Non-pigmented ciliary epithelial cell (primary cell): ENCODE data around the gene LRMDA.
A peak's percentile ranks its signal among the peaks of the same experiment; 100 is the strongest.

Experiments
- DNase-seq: peaks from one replicate; pipeline ENCODE4 v3.0.0-alpha.2; 2010; ENCODE audit warnings: low read depth

Gene LRMDA

DNA sequence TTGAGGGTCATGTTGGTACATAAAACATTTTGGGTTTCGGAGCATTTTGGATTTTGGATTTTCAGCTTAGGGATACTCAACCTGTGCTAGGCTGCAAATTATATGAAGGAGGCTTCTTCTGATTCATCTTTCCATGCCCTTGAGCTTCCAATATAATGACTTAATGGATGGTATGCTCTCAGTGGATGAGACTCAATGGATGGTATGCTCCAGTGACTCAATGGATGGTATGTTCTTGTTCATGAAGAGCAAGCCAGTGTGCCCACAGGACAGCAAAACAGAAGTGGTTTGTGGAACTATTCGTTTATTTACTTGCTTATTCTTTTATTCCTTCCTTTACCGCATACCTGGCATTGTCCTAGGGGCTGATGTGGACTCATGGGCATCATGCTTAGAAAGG lies 969.6 kb downstream of the LRMDA start:
- no peak for DNase-seq

DNA sequence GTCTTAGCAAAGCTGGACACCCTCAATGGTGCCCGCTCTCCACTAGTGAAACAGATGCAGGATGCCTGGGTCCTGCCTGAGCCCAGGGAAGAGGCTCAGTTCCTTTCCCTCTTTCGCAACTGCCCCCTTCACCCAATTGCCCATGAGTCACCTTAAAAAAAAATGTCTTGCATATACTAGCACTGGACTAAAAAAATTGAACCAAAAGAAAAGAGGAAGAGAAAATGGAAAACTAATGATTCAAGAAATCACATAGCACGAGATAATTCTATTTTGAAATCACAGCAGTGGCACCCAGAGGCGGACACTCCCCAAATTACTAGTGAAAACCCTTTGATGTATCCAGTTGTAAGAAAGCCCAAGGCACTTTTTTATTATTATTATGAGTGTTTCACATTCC lies 972.5 kb downstream of the LRMDA start:
- no peak for DNase-seq

DNA sequence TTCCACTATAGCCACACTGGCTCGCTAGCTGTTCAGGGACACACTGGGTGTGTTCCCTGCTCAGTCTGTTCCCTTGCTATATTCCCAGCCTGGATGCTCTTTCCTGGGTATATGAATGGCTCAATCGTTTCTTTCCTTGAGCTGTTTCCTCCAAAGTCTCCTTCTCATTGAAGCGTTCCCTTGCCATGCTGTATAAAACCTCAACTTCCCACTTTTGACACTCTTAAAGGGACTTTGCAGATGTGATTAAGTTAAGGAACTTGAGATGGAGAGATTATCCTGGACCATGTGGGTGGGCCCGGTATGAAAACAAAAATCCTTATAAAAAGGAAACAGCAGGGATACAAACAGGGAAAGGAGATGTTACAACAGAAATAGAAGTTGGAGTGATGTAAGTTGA lies 973.1 kb downstream of the LRMDA start:
- DNase-seq, result no peak

DNA sequence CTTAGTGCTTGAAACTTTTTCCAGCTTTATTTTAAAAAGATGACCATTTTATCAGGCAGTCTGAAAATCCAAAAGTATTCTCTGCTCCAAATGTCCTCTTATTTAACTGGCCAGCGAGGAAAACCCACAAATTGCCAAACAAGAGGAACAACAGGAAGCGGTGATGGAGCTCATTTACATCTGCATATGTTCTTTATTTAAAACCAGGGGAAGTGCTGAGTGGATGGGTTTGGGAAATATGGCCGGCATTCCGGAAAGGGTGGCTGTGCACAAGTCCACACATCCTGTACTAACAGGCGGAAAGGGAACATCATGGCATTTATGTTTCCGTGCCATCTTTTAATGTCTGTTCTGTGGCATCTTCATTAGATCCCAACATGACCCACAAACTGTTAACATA lies 974.5 kb downstream of the LRMDA start:
- DNase-seq, result no peak

DNA sequence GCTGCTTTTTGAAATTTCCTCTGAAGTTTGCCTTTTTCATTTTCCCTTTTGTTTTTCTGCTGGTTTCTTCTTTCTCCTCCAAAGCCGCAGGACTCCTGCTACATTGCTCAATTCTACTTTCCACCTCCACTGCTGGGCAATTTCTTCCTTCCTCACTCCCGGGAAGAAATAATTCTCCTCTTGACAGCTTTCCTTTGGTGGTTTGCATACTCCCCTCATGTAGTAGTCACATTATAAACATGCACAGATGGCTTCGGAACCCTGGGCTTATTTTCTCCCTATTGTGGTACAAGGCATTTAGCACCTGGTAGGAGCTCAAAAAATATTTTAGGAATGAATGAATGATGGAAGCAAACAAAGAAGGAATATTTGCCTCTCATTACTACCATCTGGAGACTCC lies 977.2 kb downstream of the LRMDA start:
- no peak for DNase-seq

DNA sequence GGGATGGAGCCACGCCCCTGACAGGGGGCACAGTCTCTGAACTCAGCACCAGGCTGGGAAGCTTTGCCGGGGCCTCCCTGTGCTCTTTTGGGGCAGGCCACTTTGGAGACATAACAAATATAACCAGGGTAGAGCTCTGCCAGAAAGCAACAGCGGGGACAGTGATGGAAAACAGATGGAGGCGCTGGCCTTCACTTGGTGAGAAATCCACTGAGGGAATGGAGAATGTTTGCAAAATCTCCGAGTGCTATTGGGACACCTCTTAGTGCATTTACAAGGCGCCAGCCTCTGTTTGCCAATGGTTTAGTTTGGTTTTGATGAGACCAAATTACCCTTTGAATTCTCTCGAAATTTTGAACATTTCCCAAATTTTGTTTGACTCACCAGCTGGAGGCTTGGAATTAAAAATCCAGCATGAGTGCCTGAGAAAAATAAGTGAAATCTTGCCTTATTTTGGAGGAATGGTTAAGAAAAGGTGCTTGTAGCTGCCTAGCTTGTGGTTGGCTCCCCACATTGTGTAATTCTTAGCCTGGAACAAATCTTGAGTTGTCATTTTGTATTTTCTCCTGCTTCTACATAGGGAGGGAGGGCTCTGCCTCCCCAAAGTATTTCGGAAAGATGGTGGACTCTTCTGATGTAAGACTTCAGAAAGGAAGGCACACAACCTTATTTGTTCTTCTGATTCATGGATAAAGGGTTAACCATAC lies 980.5 kb downstream of the LRMDA start:
- no peak for DNase-seq

DNA sequence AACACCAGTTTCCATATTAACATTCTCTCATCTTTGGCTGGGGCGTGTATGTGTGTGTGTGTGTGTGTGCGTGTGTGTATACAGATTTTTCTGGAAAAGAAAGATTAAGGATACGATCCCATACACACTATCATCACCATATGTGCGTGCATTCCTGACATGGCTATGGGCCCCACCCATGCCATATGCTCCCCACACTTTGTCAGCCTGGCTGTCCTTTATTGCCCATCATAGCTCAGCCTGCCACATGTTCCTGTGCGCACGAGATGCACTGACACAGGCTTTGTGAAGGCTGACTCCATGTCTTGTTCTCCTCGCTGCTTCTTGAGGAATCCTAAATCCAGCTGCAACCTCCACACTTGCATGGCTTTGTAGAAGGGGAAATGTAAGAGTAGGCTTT lies 984.1 kb downstream of the LRMDA start:
- DNase-seq, result no peak

DNA sequence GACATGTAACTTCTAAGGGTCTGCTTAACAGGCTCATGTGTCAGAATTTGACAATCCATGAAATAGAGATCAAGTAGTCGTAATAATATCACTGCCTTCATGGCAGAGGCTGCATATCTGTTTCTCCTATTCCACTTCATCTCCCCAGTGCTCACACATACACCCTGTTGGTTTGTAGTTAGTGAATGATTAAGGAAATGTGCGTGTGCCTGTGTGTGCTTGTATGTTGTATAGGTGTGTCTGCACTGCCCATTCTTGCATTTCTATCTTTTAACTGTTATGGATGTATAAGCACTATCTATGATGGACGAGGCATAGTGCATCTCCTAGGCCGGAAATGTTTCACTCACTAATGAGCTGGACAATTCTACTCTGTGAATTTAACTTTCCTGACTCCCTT lies 985.2 kb downstream of the LRMDA start:
- DNase-seq, result no peak

DNA sequence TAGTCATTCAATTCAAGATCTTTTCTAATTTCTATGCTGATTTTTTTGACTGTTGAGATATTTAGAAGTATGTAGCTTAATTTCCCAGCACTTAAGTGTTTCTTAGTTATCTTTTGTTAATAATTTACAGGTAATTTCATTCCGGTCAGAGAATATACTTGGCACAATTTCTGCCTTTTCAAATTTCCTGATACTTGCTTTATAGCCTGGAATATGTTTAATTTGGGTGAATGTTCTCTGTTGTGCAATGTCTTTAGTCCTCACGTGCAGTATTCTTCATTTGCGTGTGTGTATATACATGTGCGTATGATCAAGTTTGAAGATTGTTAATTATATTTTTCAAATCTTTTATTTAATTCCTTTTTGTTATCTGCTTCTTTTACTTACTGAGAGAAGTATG lies 989.3 kb downstream of the LRMDA start:
- no peak for DNase-seq

DNA sequence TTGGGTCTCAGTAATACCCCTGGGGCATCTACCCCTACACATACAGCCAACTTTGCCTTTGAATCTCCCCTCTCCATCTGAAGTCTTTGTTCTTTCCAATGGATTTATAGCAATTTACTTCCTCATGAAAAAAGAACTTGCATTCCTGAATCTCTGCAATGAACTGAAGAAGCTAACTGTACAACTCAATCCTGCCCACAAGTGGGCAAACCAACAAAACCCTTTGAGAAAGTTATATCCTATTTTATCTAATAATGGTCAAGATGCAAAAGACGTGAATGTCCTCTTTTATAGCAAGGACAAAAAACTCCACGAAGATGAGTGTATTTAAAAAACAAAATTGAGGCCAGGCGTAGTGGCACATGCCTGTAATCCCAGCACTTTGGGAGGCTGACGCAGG lies 991.3 kb downstream of the LRMDA start:
- DNase-seq, result no peak

DNA sequence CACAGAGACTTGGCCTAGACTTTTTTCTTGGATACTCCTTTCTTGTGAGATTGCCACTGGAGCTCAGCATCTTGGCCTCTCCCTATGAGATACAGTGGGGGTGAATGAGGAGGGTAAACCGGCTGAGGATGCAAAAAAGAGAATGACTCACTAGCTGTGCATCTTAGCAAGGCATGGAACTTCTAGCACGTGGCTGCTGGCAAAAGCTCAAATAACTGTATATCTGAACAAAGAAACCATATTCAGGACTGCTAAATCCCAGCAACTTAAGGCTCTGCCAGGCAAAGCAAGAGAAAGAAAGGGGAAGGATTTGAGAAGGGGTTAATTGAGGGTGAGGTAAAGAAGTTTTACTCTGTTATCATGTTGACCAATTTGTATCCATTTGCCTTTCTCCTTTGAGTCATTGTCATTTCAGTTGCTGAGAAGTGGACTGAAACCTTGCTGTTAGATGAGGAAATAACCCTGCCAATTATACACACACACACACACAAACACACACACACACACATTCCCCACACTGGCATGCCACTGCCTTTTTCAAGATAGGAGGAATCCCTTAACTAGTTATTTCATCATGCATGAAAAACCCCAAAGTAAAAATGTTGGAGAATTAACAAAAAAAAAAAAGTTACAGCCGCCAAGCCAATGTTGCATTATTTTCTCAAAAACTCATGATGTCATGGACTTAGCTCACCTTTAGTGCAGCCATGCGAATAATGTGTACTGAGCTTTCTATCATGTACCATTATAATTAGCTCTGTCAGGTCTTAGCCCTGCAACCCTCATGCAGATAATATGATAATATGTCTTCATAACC lies 997.3 kb downstream of the LRMDA start:
- peak; percentile 84 for DNase-seq

DNA sequence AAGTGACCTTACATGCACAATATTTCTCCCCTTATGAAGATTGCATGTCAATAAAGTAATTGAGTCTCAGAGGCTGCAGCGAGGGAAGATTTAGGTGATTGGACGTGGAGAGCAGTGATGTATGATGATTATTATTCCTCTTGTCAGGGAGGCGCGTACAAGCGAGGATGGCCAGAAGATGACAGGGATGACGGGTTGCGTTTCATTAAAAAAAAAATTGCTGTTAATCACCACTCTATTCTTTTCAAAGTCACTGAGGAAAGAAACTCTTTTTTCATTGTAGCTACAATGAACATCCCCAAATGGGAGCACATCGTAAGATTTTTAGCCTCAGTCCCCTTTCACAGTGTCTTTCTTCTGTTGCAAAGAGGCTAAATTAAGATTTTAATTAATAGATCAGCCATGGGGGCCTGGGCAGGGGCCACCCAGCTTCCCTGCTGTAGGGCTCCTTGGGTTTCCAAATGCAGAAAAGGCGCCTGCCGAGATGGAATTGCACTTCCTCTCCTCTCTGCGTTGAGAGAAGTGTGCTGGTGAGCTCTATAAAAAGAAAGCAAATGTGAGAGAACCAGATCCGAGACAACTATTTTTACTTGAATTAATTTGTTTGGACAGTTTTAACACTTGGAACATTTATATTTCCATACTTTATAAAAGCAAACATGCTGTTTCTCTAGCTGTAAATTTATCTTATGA lies 998.1 kb downstream of the LRMDA start:
- DNase-seq, result no peak

DNA sequence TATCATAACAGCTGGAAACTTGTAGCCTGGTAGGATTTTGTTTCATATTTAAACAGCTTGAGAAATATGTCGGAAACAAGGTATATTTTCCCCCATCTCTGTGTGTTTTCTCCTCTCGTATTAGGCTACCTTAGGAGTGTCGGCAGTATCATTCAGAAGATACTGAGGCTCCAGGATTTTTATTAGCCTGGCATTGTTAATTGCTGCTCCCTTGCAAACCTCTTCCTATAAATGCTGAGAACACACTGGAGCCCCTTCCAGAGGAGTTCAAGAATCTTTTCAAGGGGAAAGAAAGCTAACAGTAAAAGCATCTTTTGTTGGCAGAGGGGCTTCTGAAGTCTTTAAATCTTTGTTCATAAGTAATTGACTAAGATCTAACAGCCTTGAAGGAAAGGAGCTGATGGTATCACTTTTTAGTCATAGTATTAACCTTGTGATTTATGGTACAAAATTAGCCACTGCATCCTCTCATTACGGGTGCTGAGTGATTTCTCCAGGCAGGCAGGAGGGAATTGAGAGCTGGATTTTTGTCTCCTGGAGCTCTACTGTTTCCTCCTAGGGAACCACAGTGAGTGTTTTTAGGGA lies 998.7 kb downstream of the LRMDA start:
- DNase-seq, result no peak

DNA sequence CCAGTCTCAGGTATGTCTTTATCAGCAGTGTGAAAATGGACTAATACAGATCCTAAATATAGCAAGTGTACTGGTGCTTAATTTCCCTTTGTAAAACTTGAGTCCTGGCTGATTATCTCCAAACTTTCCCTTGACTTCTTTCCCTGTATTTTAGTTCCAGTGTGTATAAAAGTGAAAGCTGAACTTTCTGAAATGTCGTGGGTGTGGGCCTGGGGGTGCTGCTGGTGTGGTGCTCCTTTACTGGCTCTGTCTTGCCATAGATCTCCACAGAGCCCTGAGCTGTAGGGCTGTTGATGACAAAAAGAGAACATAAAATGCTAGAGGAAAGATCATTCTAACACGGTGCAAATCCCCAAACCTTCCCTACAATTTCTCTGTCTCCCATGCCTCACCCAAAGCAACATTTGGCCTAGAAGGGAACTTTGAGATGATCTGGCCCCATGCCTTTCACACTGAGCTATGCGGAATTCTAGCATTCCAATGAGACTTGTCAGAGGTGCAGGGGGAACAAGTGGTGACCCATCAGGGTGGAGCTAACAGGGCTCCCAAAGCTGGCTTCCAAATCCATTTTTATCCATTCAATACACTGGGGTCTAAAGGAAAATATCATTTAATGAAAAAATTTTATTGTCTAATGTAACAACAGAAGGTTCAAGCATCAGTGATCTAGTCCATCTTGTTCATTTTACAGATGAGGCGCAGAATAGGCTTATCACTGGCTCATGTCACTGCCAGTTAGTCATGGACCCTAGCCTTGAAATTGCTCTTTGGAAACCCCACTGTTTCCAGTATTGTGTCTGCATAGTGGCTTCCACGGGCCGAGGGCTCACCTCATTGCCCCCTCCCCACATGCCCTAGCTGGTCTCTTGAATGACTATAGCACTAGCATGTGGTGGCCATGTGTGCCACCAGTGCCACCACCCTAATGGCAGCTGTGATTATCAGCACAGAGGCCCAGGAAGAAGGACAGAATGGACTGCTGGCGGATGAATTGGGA lies 1000.9 kb downstream of the LRMDA start:
- DNase-seq, result peak; percentile 48

DNA sequence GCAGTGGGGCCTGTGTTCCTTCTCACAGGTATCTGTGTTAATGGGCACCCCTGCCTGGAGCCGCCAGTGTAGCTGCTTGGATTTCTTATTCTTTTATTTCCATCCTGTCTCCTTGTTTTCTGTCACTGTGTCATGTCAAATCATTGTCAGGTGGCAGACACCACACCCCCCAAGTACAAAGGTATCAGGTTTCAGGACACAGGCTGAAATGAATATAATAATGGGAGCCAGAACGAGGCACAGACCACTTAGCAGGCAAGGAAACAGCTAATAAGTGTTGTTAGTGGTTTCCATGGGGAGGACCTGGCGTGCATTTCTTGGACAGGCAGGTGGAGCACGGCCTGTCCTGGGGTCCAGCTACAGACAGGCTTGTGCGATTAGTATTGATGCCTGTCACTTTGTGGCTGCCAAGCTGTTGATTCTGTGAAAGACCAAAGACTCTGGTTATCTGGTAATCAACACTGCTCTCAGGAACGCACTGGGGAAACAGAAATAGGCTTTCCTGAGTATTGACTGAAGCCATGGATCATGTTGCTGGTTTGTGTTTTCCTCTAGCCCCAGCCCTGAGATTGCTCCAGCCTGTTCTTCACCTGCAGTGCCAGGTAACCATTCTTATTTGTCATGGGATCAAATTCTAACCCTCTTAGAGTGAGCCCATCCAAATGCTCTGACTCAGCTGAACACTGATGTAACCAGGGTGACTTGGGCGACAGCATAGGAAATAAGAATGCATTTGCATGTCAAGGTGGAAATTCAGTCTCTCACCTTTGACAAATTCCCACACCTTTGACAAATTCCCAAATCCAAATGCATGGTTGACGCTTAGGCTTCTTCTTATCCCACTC lies 1002.0 kb downstream of the LRMDA start:
- DNase-seq, result no peak

DNA sequence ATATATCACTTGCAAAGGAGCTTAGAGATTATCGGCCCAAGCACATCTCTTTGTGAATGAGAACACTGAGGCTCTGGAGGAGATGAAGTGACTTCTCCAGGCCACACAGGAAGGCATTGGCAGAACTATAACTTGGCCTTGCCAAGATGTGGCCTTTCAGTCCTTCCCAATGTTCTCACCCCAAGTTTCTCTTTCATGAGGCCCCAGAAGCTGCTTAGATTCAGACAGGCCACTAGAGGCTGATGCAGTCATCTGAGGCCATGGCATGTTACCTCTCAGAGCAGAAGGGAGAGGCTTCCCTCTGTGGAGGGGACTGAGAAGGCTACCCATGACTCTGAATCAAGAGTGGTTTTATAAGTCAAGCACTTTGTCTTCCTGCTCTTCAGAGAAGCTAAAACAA lies 1003.7 kb downstream of the LRMDA start:
- no peak for DNase-seq

DNA sequence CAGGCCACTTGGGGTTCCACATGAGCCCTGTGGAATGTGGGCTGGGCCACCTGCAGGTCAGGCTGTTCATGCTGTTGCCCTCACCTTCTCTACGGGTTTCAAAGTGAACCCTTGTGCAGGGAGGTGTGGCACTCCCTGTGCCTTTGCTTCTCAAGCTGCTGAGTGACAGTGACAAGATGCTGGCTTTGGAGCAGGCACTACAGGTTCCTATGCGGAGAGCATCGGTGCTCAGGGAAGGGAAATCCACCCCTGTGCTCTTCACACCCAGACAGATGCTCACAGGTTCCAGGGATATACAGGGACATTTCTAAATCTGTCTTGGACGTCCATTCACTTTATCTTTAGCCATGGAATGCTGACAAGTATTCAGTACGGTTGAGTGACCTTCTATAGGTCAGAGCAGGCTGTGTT lies 1005.0 kb downstream of the LRMDA start:
- no peak for DNase-seq

DNA sequence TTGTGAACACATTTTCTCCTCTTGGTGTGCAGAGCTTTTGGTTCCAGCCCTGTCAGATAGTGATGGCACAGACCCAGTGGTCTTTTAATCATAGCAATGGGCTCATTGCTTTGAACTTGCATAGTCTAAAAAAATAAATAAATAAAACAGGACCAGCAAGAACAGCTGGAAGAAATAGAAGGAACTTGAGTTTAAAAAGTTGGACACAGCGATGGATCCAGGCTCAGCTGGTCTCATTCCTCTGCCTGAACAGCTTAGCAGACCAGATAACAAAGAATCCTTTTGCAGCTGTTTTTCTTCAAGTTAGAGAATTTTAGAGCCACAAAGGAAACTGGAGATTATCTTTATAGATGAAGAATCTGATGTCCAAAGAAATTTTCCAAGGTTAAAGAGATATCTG lies 1005.6 kb downstream of the LRMDA start:
- DNase-seq, result no peak

DNA sequence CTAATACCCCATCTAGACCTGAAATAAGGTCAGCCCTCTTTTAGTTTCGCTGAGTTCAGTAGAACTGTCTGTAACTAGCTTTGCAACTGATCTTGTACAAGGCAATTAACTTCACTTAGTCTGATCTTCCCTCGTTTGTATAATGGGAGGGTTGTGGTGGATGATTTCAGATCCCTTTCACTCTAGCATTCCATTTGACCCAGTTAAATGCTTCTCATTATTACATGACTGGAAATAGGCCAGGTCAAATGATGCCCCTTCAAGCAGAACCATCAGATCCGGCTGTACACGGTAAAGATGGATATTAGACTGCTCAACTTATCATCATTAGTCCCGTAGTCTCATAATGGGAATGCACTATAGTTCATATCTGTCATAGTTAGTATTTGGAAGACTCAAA lies 1009.0 kb downstream of the LRMDA start:
- no peak for DNase-seq

DNA sequence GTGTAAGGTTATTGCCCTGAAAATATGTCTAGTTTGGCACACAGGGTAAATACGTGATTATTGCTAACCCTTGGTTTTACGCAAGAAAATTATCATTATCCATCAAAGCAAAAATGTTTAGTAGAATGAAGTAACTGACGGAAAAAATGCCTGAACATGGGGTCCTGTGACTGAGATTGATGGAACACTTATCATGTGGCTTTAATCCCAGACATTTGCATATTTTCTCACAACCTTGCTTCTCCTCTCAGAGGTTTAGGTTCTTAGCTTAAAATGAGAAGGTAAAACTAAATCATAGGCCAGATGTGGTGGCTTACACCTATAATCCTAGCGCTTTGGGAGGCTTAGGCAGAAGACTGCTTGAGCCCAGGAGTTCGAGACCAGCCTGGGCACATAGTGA lies 1010.7 kb downstream of the LRMDA start:
- DNase-seq, result no peak
